Right lobe of liver (tissue), 6 donors: ENCODE data around the gene F11. TPM values are rescaled to one million over a fixed set of nuclear protein-coding genes. Genes with fewer than 3 reads are reported as not detected.
"Not testable (repeated sequence)": the region's sequence is repeated elsewhere in the genome, so short reads cannot be mapped to it uniquely, and the experiment has no call there.

Source experiments
- ATAC-seq, 4 donors: fragments of 200-7000 bp; cut with Tn5 transposase; one replicate each; pipeline ENCODE4 v1.9.1; 2020; ENCODE audit warnings: mild to moderate bottlenecking in 4 of 4, moderate library complexity in 4 of 4
- DNase-seq, 3 donors: peaks; one replicate each; pipeline ENCODE4 v3.0.0-alpha.2; 2020
- H3K27ac ChIP-seq, 3 donors: fragments of 200-600 bp; one replicate each; pipeline ENCODE4 v1.8.0; 2022
- H3K27me3 ChIP-seq, 2 donors: fragments of 200-600 bp; one replicate each; pipeline ENCODE4 v1.8.0; 2022
- H3K36me3 ChIP-seq, 4 donors: fragments of 200-600 bp; sonication (generic) in 1 of 4; one replicate each; pipeline versions ENCODE4 v1.5.1 to v1.8.0; 2017 to 2022; ENCODE audit warnings: control low read depth in 1 of 4
- H3K4me1 ChIP-seq, 4 donors: fragments of 200-600 bp; sonication (generic) in 1 of 4; one replicate each; pipeline versions ENCODE4 v1.5.1 to v1.8.0; 2017 to 2022; ENCODE audit warnings: control low read depth in 1 of 4
- H3K4me3 ChIP-seq, 3 donors: fragments of 200-600 bp; one replicate each; pipeline ENCODE4 v1.8.0; 2022
- H3K9me3 ChIP-seq, 4 donors: fragments of 200-600 bp; sonication (generic) in 1 of 4; one replicate each; pipeline versions ENCODE4 v1.5.1 to v1.8.0; 2017 to 2022; ENCODE audit warnings: control low read depth in 1 of 4
- POLR2A ChIP-seq: fragments of 450-650 bp; IDR thresholded peaks from one replicate; pipeline ENCODE4 v1.6.1; 2017; ENCODE audit warnings: antibody characterized with exemption, mild to moderate bottlenecking
- WGBS: methylation state at CpG from one replicate; pipeline ENCODE4 v1.1.6; 2018; ENCODE audit warnings: low coverage, low lambda C conversion rate; ENCODE audit not compliant: insufficient coverage; ENCODE audit errors: missing lambda C conversion rate; 5-methylcytosine and 5-hydroxymethylcytosine counted together
- intact Hi-C, 2 donors: fragments of 100-400 bp; cut with DNase I; formaldehyde crosslinking; loops; one replicate each; pipeline versions ENCODE4 v1.11.2 to v1.14.1; 2022
- total RNA-seq, 6 experiments: library from RNA; depleted of rRNA in 2 of 6; stranded (reverse); fragments of >200 nt in 2 of 6; fragmentation: NEBNext Ultra II Directional in 3 of 6; extraction: Animal tissue kit (Norgen Biotek cat#: 25700) in 3 of 6; gene quantifications; one replicate each; pipeline versions ENCODE4 v1.1.0 to v1.2.4, GENCODE V29; 2016 to 2023
- TF ChIP-seq, protein P1 (sequence below), 4 donors: fragments of 200-600 bp in 3 of 4; fragments of 450-650 bp in 1 of 4; IDR thresholded peaks; one replicate each; pipeline versions ENCODE4 v1.5.1 to v1.8.0; 2016 to 2022; ENCODE audit warnings: antibody characterized with exemption in 4 of 4, mild to moderate bottlenecking in 2 of 4
- donor health status: DM: no; HTN: yes; CAD: no.
- donor health status: DM: no; HTN: no; CAD: no.
- donor health status: DM: no; HTN: no; CAD: no.
- donor health status: DM: no; HTN: yes; CAD: no.
- donor health status: DM: no; HTN: yes; CAD: no.

F11 gene
- total RNA-seq, 6 experiments from 2014 or later: 94.5 to 201 (median 140) TPM

GRCh38 chr4:186240848-186241491 lies 25.0 kb upstream of the F11 start:
- Histone ChIP-seq H3K27ac (no peak overlapping the region), H3K27me3 (no peaks in the 10 kb centered on the region), H3K9me3 (no peaks in the 10 kb centered on the region), H3K4me3 (no peak overlapping the region), H3K36me3 (peaks cover 0 to 32% (median 12%) of the 10 kb centered on the region in 4 donors), H3K4me1 (peaks cover 0 to 9% (median 0%) of the 10 kb centered on the region in 4 donors)
- DNase-seq: no peak
- ATAC-seq: no peak
- TF ChIP-seq POLR2A: no peak
- TF ChIP-seq, protein P1, sequence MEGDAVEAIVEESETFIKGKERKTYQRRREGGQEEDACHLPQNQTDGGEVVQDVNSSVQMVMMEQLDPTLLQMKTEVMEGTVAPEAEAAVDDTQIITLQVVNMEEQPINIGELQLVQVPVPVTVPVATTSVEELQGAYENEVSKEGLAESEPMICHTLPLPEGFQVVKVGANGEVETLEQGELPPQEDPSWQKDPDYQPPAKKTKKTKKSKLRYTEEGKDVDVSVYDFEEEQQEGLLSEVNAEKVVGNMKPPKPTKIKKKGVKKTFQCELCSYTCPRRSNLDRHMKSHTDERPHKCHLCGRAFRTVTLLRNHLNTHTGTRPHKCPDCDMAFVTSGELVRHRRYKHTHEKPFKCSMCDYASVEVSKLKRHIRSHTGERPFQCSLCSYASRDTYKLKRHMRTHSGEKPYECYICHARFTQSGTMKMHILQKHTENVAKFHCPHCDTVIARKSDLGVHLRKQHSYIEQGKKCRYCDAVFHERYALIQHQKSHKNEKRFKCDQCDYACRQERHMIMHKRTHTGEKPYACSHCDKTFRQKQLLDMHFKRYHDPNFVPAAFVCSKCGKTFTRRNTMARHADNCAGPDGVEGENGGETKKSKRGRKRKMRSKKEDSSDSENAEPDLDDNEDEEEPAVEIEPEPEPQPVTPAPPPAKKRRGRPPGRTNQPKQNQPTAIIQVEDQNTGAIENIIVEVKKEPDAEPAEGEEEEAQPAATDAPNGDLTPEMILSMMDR (IDR thresholded peaks at IDR 0.05): no peak
- intact Hi-C loops: no loop called here
- WGBS: 88% methylated on average over 3 of the region's 7 CpGs

DNA sequence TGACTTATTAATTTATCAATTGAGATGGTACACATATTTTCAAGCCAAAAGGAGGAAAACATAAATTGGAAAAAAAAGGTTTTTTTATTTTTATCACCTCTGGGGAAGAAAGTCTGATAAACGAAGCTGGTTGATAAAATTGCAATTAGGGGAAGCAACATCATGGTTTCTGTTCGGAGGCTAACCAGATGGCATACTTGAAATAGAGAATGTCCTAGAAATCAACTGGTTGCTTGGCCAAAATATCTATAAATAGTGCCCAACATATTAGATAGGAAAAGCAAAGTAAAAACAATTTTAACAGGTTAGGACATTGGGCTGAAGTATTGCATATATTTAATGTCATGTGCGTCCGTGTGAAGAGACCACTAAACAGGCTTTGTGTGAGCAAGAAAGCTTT lies 24.4 kb upstream of the F11 start:
- Histone ChIP-seq H3K9me3 (no peaks in the 10 kb centered on the region), H3K27me3 (no peaks in the 10 kb centered on the region), H3K27ac (no peak overlapping the region), H3K36me3 (peaks cover 0 to 32% (median 12%) of the 10 kb centered on the region in 4 donors), H3K4me3 (no peak overlapping the region), H3K4me1 (peaks cover 0 to 3% (median 0%) of the 10 kb centered on the region in 4 donors)
- intact Hi-C loops: no loop called here
- DNase-seq (no peak), ATAC-seq (no peak)
- no peak for TF ChIP-seq POLR2A
- TF ChIP-seq, protein P1 (IDR thresholded peaks at IDR 0.05): no peak
- 80% methylated on average over 4 of the region's 4 CpGs for WGBS

GRCh38 chr4:186242031-186242430 lies 24.0 kb upstream of the F11 start:
- 79% methylated on average over 9 of the region's 10 CpGs for WGBS
- H3K27me3 ChIP-seq, intact Hi-C loops, H3K27ac ChIP-seq, ATAC-seq, DNase-seq, H3K4me1 ChIP-seq, H3K4me3 ChIP-seq, H3K9me3 ChIP-seq: not testable (repeated sequence)
- peaks cover 0 to 30% (median 12%) of the 10 kb centered on the region in 4 donors for H3K36me3 ChIP-seq

DNA sequence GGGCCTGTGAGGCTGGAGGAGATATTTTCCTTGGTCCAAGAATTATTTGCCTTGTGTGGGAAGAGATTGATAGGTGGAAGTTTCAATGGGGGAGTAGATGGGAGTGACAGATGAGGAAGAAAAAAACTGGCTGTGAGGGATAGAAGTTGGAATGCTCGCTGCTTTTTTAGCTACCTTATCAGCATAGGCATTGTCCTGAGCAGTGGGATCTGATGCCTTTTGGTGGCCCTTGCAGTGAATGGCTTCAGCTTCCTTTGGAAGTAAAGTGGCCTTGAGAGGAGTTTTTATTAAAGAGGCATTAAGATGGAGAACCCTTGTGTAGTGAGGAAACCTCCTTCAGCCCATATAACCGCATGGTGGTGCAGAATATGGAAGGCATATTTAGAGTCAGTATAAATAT lies 22.7 kb upstream of the F11 start:
- intact Hi-C loops: no loop called here
- WGBS: 86% methylated on average over 2 of the region's 2 CpGs
- no peaks in the 10 kb centered on the region for H3K9me3 ChIP-seq
- no peak overlapping the region for H3K27ac ChIP-seq
- H3K4me1 ChIP-seq: no peaks in the 10 kb centered on the region
- DNase-seq: no peak
- no peak for ATAC-seq
- H3K27me3 ChIP-seq: no peaks in the 10 kb centered on the region
- peaks cover 0 to 17% (median 6%) of the 10 kb centered on the region in 4 donors for H3K36me3 ChIP-seq
- TF ChIP-seq POLR2A: no peak
- TF ChIP-seq, protein P1 (IDR thresholded peaks at IDR 0.05): no peak
- no peak overlapping the region for H3K4me3 ChIP-seq

DNA sequence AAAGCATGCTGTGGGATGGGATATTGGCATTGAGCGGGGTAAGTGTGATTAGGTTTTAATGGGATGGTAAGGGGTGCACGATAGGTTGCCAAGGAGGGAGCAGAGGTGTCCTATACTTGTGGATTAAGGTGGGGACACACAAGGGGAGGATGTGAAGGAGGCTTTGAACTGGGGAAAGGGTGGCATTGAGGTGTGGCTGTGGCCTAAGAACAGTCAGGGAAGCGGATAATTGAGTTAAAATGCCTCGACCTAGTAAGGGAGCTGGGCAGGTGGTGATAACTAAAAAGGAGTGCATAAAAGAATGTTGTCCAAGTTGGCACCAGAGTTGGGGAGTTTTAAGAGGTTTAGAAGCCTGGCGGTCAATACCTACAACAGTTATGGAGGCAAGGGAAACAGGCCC lies 21.2 kb upstream of the F11 start:
- DNase-seq (no peak), ATAC-seq (no peak)
- Histone ChIP-seq H3K27ac (no peak overlapping the region), H3K9me3 (no peaks in the 10 kb centered on the region), H3K4me3 (no peak overlapping the region), H3K36me3 (peaks cover 0 to 15% (median 5%) of the 10 kb centered on the region in 4 donors), H3K4me1 (peaks cover 0 to 8% (median 0%) of the 10 kb centered on the region in 4 donors), H3K27me3 (no peaks in the 10 kb centered on the region)
- 88% methylated on average over 5 of the region's 5 CpGs for WGBS
- TF ChIP-seq POLR2A: no peak
- TF ChIP-seq, protein P1 (IDR thresholded peaks at IDR 0.05): no peak
- intact Hi-C loops: no loop called here

DNA sequence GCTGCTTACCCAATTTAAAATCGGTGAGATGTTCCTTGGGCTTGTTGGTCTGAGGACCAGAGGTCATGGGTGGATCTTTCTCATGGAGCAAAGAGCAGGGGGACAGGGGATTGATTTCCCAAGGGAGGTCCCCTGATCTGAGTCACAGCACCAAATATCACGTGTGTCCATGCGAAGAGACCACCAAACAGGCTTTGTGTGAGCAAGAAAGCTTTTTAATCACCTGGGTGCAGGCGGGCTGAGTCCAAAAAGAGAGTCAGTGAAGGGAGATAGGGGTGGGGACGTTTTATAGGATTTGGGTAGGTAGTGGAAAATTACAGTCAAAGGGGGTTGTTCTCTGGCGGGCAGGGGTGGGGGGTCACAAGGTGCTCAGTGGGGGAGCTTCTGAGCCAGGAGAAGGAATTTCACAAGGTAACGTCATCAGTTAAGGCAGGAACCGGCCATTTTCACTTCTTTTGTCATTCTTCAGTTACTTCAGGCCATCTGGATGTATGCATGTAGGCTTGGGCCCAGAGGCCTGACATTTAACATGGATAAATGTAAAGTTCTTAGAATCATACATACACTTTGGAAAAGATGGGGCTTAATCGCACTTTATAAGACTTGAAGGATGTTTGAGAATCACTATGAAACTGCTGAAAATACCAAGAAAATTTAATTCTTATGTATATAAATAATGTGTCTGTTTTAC lies 18.8 kb upstream of the F11 start:
- H3K36me3 ChIP-seq, H3K27me3 ChIP-seq, intact Hi-C loops, ATAC-seq, H3K4me3 ChIP-seq, H3K9me3 ChIP-seq, DNase-seq, H3K27ac ChIP-seq: not testable (repeated sequence)
- WGBS: 86% methylated on average over 9 of the region's 9 CpGs
- peaks cover 0 to 26% (median 3%) of the 10 kb centered on the region in 4 donors for H3K4me1 ChIP-seq
